ENCODE data around the gene EIF1AD. TPM values are rescaled to one million over a fixed set of nuclear protein-coding genes. Genes with fewer than 3 reads are reported as not detected.

The EIF1AD gene
- total and polyA plus RNA-seq, 2 of the 8 experiments (the other 6 are each of a cell fraction or from before 2014, with no cell fraction given), result 32.6 to 39.9 TPM

DNA sequence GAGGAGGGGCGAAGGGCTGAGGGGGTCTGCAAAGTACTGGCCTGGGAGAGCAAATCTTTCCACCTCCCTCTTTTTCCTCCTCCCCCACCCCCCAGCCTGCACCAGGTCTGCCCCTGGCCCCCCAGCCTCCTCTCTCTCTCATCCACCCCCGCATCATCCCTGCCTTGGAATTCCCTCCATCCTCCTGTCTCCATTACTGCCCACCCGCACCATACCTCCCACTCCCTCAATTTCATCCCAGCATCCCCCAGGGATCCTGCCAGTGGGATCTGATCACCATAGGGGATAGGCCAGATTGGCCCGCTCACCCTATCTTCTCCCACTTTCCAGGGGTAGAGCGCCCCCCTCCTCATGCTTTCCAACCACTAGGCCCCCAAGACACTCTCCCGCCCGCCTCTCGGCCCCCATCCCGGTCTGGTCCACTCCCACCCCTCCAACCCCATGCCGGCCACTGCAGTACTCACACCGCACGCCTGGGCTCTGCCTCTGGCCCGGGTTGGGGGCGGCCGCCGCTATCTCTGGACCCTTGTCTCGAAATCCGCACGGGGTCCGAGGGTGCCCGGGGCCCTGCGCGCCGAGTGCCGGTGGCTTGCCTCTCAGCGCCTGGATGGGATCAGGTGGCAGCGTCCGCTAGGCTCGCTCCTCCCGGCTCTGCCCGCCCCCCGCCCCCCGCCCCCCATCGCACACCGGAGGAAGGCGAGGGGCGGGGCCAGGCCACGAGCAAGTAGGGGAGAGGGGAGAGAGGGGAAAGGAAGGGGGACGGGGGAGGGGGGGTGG is 46.8 kb upstream of the EIF1AD start, which contains the start of gene GAL3ST3:
Gene GAL3ST3 (minus strand): TSS at position 615 of the 777 bp plus-strand sequence. CDS start 3,746 bp downstream, outside the sequence.
- FAIRE-seq (no peak), DNase-seq (ENCODE audit: low read depth in 1 of 2, low spot score in 2 of 2) (peak in 1 of 2 experiments; percentile 82)
- no peak within 1 kb of the TSS for H3K23ac ChIP-seq (ENCODE audit: insufficient read length)
- H3K4me3 ChIP-seq (ENCODE audit: extremely low read depth in 1 of 4, insufficient read depth in 2 of 4, low read depth in 3 of 4, low read length in 4 of 4), result peak within 1 kb of the TSS; percentile 54 to 91 (median 64)
- H3K27me3 ChIP-seq (replicated peaks in 1 of 4; ENCODE audit: control insufficient read depth in 3 of 4, extremely low read depth in 1 of 4, insufficient read depth in 3 of 4, low read length in 3 of 4), result no peaks in the 10 kb centered on the region
- WGBS, 2 experiments (ENCODE audit: extremely low coverage in 1 of 2, insufficient coverage in 1 of 2, insufficient read length in 1 of 2, insufficient replicate concordance in 2 of 2, low coverage in 1 of 2, low lambda C conversion rate in 2 of 2, missing lambda C conversion rate in 1 of 2), result 7% methylated on average over 22 of the region's 39 CpGs; no CpG with 5 or more reads in 1 of the 2 experiments
- peak within 1 kb of the TSS; percentile 48 for H4K5ac ChIP-seq (ENCODE audit: insufficient read length, low read depth, low read length)
- H3K79me1 ChIP-seq (ENCODE audit: low read depth, low read length), result peaks cover 19% of the 10 kb centered on the region
- peak within 1 kb of the TSS; percentile 98 for H2BK20ac ChIP-seq (ENCODE audit: low read length)
- H4K91ac ChIP-seq (replicated peaks; ENCODE audit: insufficient read length, low read length), result peak within 1 kb of the TSS; percentile 95
- H3K56ac ChIP-seq (replicated peaks; ENCODE audit: insufficient read length, low read depth, low read length), result no peak within 1 kb of the TSS
- H3K9ac ChIP-seq (replicated peaks in 1 of 4; ENCODE audit: extremely low read depth in 1 of 4, low read depth in 3 of 4, low read length in 3 of 4), result peak within 1 kb of the TSS in 2 of 4 experiments; percentile 14 to 47; a peak in 4 of 7 replicates
- peak within 1 kb of the TSS; percentile 68 for H2BK120ac ChIP-seq (replicated peaks; ENCODE audit: low read depth, low read length)
- ChIA-PET CTCF (ENCODE audit: partially characterized antibody) (interaction anchor here (0.5 to 12.0 kb wide), 5 partner anchors 17 to 177 kb away, joined by 3 to 144 read pairs (median 9); no protein-coding TSS in a partner anchor), POLR2A (ENCODE audit: partially characterized antibody) (interaction anchor here (0.6 to 13.4 kb wide), 8 partner anchors 12 to 386 kb away, joined by 3 to 150 read pairs (median 3); partner anchors contain the start of genes CCDC85B, CNIH2, PACS1 and RELA)
- peak within 1 kb of the TSS; percentile 32; the same call in 1 of the 2 replicates for H2AK5ac ChIP-seq (ENCODE audit: low read depth, low read length)
- H3K9me3 ChIP-seq (ENCODE audit: insufficient read depth in 2 of 2, low read depth in 1 of 2, low read length in 1 of 2), result no peaks in the 10 kb centered on the region
- peaks cover 10 to 28% of the 10 kb centered on the region in 2 experiments for H3K79me2 ChIP-seq (ENCODE audit: control insufficient read depth in 1 of 2, insufficient read depth in 2 of 2, low read length in 2 of 2)
- peak within 1 kb of the TSS; percentile 82 for H4K8ac ChIP-seq (ENCODE audit: extremely low read depth, insufficient read depth, low read length)
- peaks cover 0 to 6% of the 10 kb centered on the region in 2 experiments for H4K20me1 ChIP-seq (replicated peaks in 1 of 2; ENCODE audit: control insufficient read depth in 1 of 2, insufficient read depth in 2 of 2, low read length in 2 of 2)
- no peak within 1 kb of the TSS for H3K27ac ChIP-seq (ENCODE audit: low read depth, low read length)
- peak within 1 kb of the TSS; percentile 92; the same call in 1 of the 2 replicates for H2BK5ac ChIP-seq (ENCODE audit: low read depth, low read length)
- H2BK15ac ChIP-seq (ENCODE audit: low read length), result peak within 1 kb of the TSS; percentile 97
- no peak within 1 kb of the TSS for H3K14ac ChIP-seq (ENCODE audit: insufficient read length)
- peak within 1 kb of the TSS; percentile 80 for H3K4ac ChIP-seq (replicated peaks; ENCODE audit: insufficient read length, low read depth, low read length)
- peak within 1 kb of the TSS; percentile 60; the same call in 1 of the 2 replicates for H2BK12ac ChIP-seq (ENCODE audit: low read depth, low read length)
- H3K4me2 ChIP-seq (ENCODE audit: insufficient read depth in 1 of 2, low read depth in 2 of 2, low read length in 2 of 2), result peak within 1 kb of the TSS; percentile 89 to 90
- peak within 1 kb of the TSS; percentile 79 for H2AFZ ChIP-seq (ENCODE audit: low read length)
- H3K36me3 ChIP-seq (ENCODE audit: control insufficient read depth in 2 of 4, insufficient read depth in 4 of 4, low read length in 3 of 4), result peaks cover 0 to 10% (median 1%) of the 10 kb centered on the region in 4 experiments; a peak in 2 of 8 replicates
- peaks cover 0 to 35% (median 25%) of the 10 kb centered on the region in 4 experiments; a peak in 6 of 7 replicates for H3K4me1 ChIP-seq (replicated peaks in 1 of 4; ENCODE audit: control insufficient read depth in 3 of 4, insufficient read depth in 4 of 4, low read length in 3 of 4)
- peaks cover 14% of the 10 kb centered on the region; the same call in 1 of the 2 replicates for H3K23me2 ChIP-seq (ENCODE audit: low read depth, low read length)
- peak within 1 kb of the TSS; percentile 95 for H3K18ac ChIP-seq (ENCODE audit: extremely low read depth, low read length)
- TF ChIP-seq PHF8 (conservative IDR thresholded peaks at IDR 0.05; ENCODE audit: low read depth, low read length), result peak; percentile 48; the same call in 1 of the 2 replicates
- no peak for TF ChIP-seq EGR1 (IDR thresholded peaks at IDR 0.05; ENCODE audit: borderline replicate concordance, low read depth, low read length)
- TF ChIP-seq JUND (IDR thresholded peaks at IDR 0.05; ENCODE audit: low read length), result no peak
- no peak for TF ChIP-seq RXRA (IDR thresholded peaks at IDR 0.05; ENCODE audit: insufficient read depth, low read depth, low read length)
- TF ChIP-seq ASH2L (IDR thresholded peaks at IDR 0.05; ENCODE audit: low read length), result peak; percentile 66
- TF ChIP-seq MAFK (IDR thresholded peaks at IDR 0.05; ENCODE audit: low read depth, low read length), result no peak
- no peak for TF ChIP-seq CBX8 (IDR thresholded peaks at IDR 0.05; ENCODE audit: borderline replicate concordance, low read depth, low read length)
- TF ChIP-seq POLR2AphosphoS5 (IDR thresholded peaks at IDR 0.05; ENCODE audit: low read depth, low read length), result 0 out of 2 replicates have a peak, but pooled peaks have one; percentile 20
- TF ChIP-seq, protein P1, sequence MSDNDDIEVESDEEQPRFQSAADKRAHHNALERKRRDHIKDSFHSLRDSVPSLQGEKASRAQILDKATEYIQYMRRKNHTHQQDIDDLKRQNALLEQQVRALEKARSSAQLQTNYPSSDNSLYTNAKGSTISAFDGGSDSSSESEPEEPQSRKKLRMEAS (IDR thresholded peaks at IDR 0.05), result peak; percentile 10; the same call in 1 of the 2 replicates
- TF ChIP-seq GABPA (IDR thresholded peaks at IDR 0.05; ENCODE audit: borderline replicate concordance, insufficient read depth, low read length), result no peak
- TF ChIP-seq CHD1 (IDR thresholded peaks at IDR 0.05; ENCODE audit: low read depth, low read length), result no peak

Measured in H1 (cell line).